Tibial nerve (tissue), 4 donors: ENCODE data around the gene TIMELESS. TPM values are rescaled to one million over a fixed set of nuclear protein-coding genes. Genes with fewer than 3 reads are reported as not detected.

Experiments used
- DNase-seq, 2 donors: peaks; one replicate each; pipeline ENCODE4 v3.0.0-alpha.2; 2019; ENCODE audit warnings: low spot score in 2 of 2
- H3K27ac ChIP-seq, 4 donors: fragments of 200-600 bp; sonication (generic) in 3 of 4; one replicate each; pipeline ENCODE4 v1.5.1; 2017 to 2019; ENCODE audit warnings: mild to moderate bottlenecking in 1 of 4
- H3K27me3 ChIP-seq, 2 donors: fragments of 200-600 bp; sonication (generic) in 1 of 2; one replicate each; pipeline versions ENCODE4 v1.5.1 to v1.6.0; 2017 to 2019
- H3K36me3 ChIP-seq, 3 donors: fragments of 200-600 bp; sonication (generic); one replicate each; pipeline ENCODE4 v1.5.1; 2018 to 2019
- H3K4me1 ChIP-seq, 4 donors: fragments of 200-600 bp; sonication (generic) in 3 of 4; one replicate each; pipeline ENCODE4 v1.5.1; 2017 to 2019
- H3K4me3 ChIP-seq, 4 donors: fragments of 200-600 bp; sonication (generic) in 3 of 4; one replicate each; pipeline ENCODE4 v1.5.1; 2017 to 2019; ENCODE audit warnings: mild to moderate bottlenecking in 1 of 4, moderate library complexity in 1 of 4
- H3K9me3 ChIP-seq, 4 donors: fragments of 200-600 bp; sonication (generic) in 3 of 4; one replicate each; pipeline ENCODE4 v1.5.1; 2017 to 2019
- EP300 ChIP-seq, 2 donors: sonication (generic); formaldehyde crosslinking; IDR thresholded peaks; one replicate each; pipeline ENCODE4 v1.6.1; 2017; ENCODE audit warnings: antibody characterized with exemption in 2 of 2, mild to moderate bottlenecking in 1 of 2
- POLR2A ChIP-seq, 2 donors: fragments of 450-650 bp; IDR thresholded peaks; one replicate each; pipeline ENCODE4 v1.6.1; 2017; ENCODE audit warnings: antibody characterized with exemption in 2 of 2, mild to moderate bottlenecking in 2 of 2, moderate library complexity in 2 of 2
- whole genome bisulfite sequencing, 2 donors: methylation state at CpG; one replicate each; pipeline ENCODE4 v1.1.5; 2018; 5-methylcytosine and 5-hydroxymethylcytosine counted together
- total RNA-seq, 4 donors: library from RNA; depleted of rRNA; stranded (reverse); fragments of >200 nt; gene quantifications; one replicate each; pipeline ENCODE4 v1.1.0, GENCODE V29; 2016
- TF ChIP-seq, protein P1 (sequence below), 5 experiments: fragments of 200-600 bp in 3 of 5; fragments of 450-650 bp in 2 of 5; sonication (generic) in 3 of 5; IDR thresholded peaks; one replicate each; pipeline ENCODE4 v1.5.1; 2016 to 2019; ENCODE audit warnings: antibody characterized with exemption in 5 of 5, mild to moderate bottlenecking in 3 of 5, moderate library complexity in 2 of 5

The TIMELESS gene
- total RNA-seq, 4 donors from 2014 or later: 3.6 to 5.1 (median 4.2) TPM

DNA sequence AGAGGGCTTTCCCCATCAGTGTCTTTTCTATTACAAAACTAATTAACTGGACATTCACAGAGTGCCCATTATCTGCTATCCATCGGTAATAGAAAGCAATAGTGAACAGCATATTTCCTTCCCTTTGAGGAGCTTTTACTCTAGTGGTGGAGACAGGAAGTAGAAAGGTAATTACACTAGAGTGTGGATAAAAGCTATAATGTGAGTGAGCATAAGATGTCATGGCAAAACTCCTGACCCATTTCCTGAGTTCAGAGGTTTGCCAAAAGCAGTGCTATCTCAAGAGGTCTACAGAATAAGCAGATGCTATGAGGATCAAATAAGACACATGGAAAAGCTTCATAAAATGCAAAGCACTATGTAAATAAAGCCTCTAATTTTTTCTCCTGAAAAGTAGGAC is 24.0 kb downstream of the TIMELESS start:
- H3K4me1 ChIP-seq: no peaks in the 10 kb centered on the region
- no peaks in the 10 kb centered on the region for H3K27me3 ChIP-seq
- no peak for DNase-seq
- H3K27ac ChIP-seq: no peak overlapping the region
- WGBS, 2 donors: 63 to 75% methylated on average over 1 of the region's 1 CpG
- peaks cover 0 to 72% (median 0%) of the 10 kb centered on the region in 3 donors for H3K36me3 ChIP-seq
- H3K9me3 ChIP-seq: no peaks in the 10 kb centered on the region
- H3K4me3 ChIP-seq: no peak overlapping the region
- TF ChIP-seq, protein P1, sequence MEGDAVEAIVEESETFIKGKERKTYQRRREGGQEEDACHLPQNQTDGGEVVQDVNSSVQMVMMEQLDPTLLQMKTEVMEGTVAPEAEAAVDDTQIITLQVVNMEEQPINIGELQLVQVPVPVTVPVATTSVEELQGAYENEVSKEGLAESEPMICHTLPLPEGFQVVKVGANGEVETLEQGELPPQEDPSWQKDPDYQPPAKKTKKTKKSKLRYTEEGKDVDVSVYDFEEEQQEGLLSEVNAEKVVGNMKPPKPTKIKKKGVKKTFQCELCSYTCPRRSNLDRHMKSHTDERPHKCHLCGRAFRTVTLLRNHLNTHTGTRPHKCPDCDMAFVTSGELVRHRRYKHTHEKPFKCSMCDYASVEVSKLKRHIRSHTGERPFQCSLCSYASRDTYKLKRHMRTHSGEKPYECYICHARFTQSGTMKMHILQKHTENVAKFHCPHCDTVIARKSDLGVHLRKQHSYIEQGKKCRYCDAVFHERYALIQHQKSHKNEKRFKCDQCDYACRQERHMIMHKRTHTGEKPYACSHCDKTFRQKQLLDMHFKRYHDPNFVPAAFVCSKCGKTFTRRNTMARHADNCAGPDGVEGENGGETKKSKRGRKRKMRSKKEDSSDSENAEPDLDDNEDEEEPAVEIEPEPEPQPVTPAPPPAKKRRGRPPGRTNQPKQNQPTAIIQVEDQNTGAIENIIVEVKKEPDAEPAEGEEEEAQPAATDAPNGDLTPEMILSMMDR (IDR thresholded peaks at IDR 0.05): no peak
- TF ChIP-seq EP300 (IDR thresholded peaks at IDR 0.05) (no peak), POLR2A (IDR thresholded peaks at IDR 0.05) (no peak)

DNA sequence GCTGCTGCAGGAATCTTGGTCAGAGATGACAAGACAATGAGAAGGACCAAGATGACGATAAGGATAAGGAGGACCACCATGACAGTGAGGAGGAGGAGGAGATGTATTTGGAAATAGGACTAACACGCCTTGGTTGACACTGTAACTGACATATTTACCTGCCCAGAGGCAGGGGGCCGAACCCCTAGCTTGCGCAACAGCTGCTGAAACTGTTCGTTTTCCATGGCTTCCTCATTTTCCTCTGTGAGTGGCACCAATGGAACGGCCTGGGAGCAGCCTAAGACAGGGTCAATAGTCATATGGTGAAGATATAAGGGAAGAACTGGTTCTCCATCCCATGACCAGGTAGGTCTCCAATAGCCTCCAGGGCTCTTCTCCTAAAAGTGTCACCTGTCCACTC is 28.8 kb downstream of the TIMELESS start:
- Histone ChIP-seq H3K9me3 (no peaks in the 10 kb centered on the region), H3K4me1 (no peaks in the 10 kb centered on the region)
- TF ChIP-seq POLR2A (IDR thresholded peaks at IDR 0.05): no peak
- TF ChIP-seq, protein P1 (IDR thresholded peaks at IDR 0.05): no peak
- no peak for TF ChIP-seq EP300 (IDR thresholded peaks at IDR 0.05)

DNA sequence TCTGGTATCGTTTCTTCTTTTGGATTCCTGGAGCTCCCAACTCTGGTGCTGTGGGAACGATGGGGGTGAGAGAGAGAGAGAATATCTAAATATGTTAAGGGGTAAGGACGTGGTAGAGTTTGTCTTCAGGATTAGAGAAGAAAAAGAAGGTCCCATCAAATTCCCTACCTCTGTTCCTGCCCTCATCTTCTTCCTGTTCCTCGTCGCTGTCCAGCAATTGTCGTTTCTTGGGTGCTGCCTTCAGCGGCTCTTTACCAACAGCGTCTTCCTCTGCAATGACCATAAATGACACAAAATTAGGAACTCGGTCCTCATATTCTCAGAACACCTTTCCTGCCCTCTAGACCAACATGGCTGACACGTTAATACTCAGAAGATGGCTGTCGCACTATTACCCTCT is 31.5 kb downstream of the TIMELESS start:
- Histone ChIP-seq H3K36me3 (peaks cover 0 to 35% (median 0%) of the 10 kb centered on the region in 3 donors), H3K27ac (no peak overlapping the region), H3K4me1 (no peaks in the 10 kb centered on the region), H3K4me3 (no peak overlapping the region), H3K27me3 (no peaks in the 10 kb centered on the region), H3K9me3 (no peaks in the 10 kb centered on the region)
- no peak for DNase-seq
- WGBS, 2 donors: 95 to 96% methylated on average over 11 of the region's 11 CpGs
- no peak for TF ChIP-seq EP300 (IDR thresholded peaks at IDR 0.05)
- TF ChIP-seq, protein P1 (IDR thresholded peaks at IDR 0.05): no peak
- TF ChIP-seq POLR2A (IDR thresholded peaks at IDR 0.05): no peak

More for the DNA sequence above, 28.8 kb downstream of the TIMELESS start:
- Histone ChIP-seq H3K27me3 (no peaks in the 10 kb centered on the region), H3K27ac (no peak overlapping the region), H3K4me3 (no peak overlapping the region), H3K36me3 (peaks cover 0 to 55% (median 0%) of the 10 kb centered on the region in 3 donors)
- WGBS, 2 donors: 90 to 93% methylated on average over 6 of the region's 6 CpGs
- no peak for DNase-seq

DNA sequence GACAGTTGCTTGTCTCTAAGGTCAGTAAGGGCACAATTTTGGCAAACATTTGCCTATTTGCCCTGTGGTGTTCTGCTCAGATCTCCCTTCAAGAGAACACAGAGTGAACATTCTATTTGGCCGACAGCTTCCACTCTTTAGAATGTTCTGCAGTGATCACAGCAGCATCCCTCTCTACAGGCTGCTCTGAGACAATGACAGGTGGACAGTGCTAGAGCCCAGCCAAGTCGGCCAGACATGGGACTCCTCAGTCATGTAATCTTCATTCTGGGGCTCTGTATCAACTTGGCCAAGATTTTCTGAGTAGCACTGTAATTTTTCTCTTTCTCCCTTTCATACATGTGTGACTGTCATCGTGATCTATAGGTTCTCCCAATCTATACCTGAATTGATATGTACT is 34.8 kb downstream of the TIMELESS start:
- Histone ChIP-seq H3K27me3 (no peaks in the 10 kb centered on the region), H3K4me1 (no peaks in the 10 kb centered on the region), H3K9me3 (no peaks in the 10 kb centered on the region), H3K27ac (no peak overlapping the region), H3K36me3 (peaks cover 0 to 11% (median 0%) of the 10 kb centered on the region in 3 donors), H3K4me3 (no peak overlapping the region)
- TF ChIP-seq EP300 (IDR thresholded peaks at IDR 0.05) (no peak), POLR2A (IDR thresholded peaks at IDR 0.05) (no peak)
- TF ChIP-seq, protein P1 (IDR thresholded peaks at IDR 0.05): no peak
- 85 to 89% methylated on average over 3 of the region's 3 CpGs for WGBS, 2 donors
- no peak for DNase-seq

DNA sequence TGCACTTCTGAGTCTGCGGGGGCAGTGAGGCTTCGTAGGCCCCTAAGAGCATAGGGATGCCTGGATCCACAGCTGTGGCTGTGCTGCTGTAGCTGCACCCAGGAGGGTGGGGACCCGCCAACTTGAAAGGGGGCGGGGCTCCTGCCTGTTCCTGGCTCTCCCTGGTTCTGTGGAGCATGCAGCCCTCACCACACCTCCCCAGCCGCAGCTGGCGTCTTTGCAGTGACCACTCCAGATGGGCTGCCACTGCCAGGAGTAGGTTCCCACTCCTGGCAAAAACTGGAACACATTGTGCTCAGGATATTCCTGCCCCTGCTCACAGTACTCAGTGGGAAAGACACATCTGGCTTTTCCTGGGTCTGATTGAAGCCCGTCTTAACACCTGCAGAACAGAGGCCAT is 35.8 kb downstream of the TIMELESS start:
- no peaks in the 10 kb centered on the region for H3K9me3 ChIP-seq
- no peak for DNase-seq
- WGBS, 2 donors: 84 to 92% methylated on average over 5 to 6 of the region's 7 CpGs
- no peak overlapping the region for H3K27ac ChIP-seq
- no peak overlapping the region for H3K4me3 ChIP-seq
- peaks cover 0 to 11% (median 0%) of the 10 kb centered on the region in 3 donors for H3K36me3 ChIP-seq
- no peaks in the 10 kb centered on the region for H3K4me1 ChIP-seq
- TF ChIP-seq POLR2A (IDR thresholded peaks at IDR 0.05) (no peak), EP300 (IDR thresholded peaks at IDR 0.05) (no peak)
- no peaks in the 10 kb centered on the region for H3K27me3 ChIP-seq
